Activated CD4-positive, alpha-beta memory T cell treated with anti-CD3 and anti-CD28 coated beads for 36 hours (primary cell): ENCODE data around the gene PRDM16. TPM values are rescaled to one million over a fixed set of nuclear protein-coding genes. Genes with fewer than 3 reads are reported as not detected.

ENCODE experiments used
- CTCF ChIA-PET: fragments of 350-600 bp; sonication (Branson Sonifier 250); formaldehyde crosslinking; loops from one replicate; lab custom pipeline; 2021; ENCODE audit warnings: antibody characterized with exemption, inconsistent platforms; lab: Charles Lee
- POLR2A ChIA-PET: fragments of 350-600 bp; sonication (Branson Sonifier 250); formaldehyde crosslinking; loops from one replicate; lab custom pipeline; 2021; ENCODE audit warnings: antibody characterized with exemption; lab: Charles Lee
- DNase-seq: peaks from one replicate; pipeline ENCODE4 v3.0.0-alpha.2; 2020
- H3K27ac Mint-ChIP-seq: one replicate; pipeline ENCODE4 v1.8.0; 2021; ENCODE audit warnings: mixed read lengths
- H3K27me3 Mint-ChIP-seq: one replicate; pipeline ENCODE4 v1.8.0; 2021; ENCODE audit warnings: mixed read lengths
- H3K36me3 Mint-ChIP-seq: one replicate; pipeline ENCODE4 v1.8.0; 2021; ENCODE audit warnings: mixed read lengths
- H3K4me1 Mint-ChIP-seq: one replicate; pipeline ENCODE4 v1.8.0; 2021; ENCODE audit warnings: low read depth, mixed read lengths
- H3K4me3 Mint-ChIP-seq: one replicate; pipeline ENCODE4 v1.8.0; 2021; ENCODE audit warnings: mild to moderate bottlenecking, mixed read lengths
- H3K9me3 Mint-ChIP-seq: one replicate; pipeline ENCODE4 v1.8.0; 2021; ENCODE audit warnings: mixed read lengths
- intact Hi-C: fragments of 100-400 bp; cut with micrococcal nuclease; formaldehyde crosslinking; loops from one replicate; pipeline ENCODE4 v1.15.1; 2023
- total RNA-seq, 2 experiments: library from RNA; stranded (reverse); gene quantifications; one replicate each; pipeline ENCODE4 v1.2.3, GENCODE V29; 2021

Gene PRDM16
- total RNA-seq, 2 experiments from 2014 or later, result not detected

DNA sequence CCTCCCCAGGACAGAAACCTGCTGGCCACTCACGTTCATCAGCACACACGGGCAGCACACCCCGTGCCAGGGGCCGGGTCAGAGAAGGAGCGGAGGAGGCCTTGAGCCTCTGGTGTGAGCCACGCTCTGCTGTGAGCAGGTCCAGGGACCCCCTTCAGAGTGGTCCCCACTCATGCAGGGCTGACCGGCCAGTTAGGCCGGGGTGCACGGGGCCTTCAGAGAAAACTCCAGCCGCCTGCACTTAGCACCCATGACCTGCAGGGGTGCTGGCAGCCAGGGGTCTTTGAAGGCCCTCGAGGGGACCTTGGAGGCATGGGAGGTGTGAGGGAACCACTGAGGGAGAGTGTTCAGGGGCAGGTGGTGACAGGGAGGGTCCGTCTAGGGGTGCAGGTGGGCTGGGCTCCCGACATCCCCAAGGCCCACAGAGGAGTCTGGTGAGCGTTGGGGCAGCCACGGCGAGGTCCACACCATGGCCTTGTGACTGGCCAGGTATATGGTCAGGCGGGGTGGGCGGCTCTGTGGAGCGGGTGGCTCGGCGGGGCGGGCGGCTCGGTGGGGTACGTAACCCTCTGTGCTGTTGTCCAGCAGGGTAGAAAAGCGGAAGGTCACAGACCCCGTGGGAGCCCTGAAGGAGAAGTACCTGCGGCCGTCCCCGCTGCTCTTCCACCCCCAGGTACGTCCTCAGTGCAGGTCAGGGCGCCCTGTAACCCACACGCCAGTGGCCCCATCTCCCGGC lies 345.1 kb downstream of the PRDM16 start:
- H3K4me3 Mint-ChIP-seq, result no peak overlapping the region
- H3K36me3 Mint-ChIP-seq, result no peaks in the 10 kb centered on the region
- H3K27me3 Mint-ChIP-seq, result peaks cover 3% of the 10 kb centered on the region
- DNase-seq, result no peak
- intact Hi-C loops, result no loop called here
- no peak overlapping the region for H3K27ac Mint-ChIP-seq
- ChIA-PET CTCF (no interaction called here), POLR2A (no interaction called here)
- H3K4me1 Mint-ChIP-seq, result no peaks in the 10 kb centered on the region
- peaks cover 5% of the 10 kb centered on the region for H3K9me3 Mint-ChIP-seq

DNA sequence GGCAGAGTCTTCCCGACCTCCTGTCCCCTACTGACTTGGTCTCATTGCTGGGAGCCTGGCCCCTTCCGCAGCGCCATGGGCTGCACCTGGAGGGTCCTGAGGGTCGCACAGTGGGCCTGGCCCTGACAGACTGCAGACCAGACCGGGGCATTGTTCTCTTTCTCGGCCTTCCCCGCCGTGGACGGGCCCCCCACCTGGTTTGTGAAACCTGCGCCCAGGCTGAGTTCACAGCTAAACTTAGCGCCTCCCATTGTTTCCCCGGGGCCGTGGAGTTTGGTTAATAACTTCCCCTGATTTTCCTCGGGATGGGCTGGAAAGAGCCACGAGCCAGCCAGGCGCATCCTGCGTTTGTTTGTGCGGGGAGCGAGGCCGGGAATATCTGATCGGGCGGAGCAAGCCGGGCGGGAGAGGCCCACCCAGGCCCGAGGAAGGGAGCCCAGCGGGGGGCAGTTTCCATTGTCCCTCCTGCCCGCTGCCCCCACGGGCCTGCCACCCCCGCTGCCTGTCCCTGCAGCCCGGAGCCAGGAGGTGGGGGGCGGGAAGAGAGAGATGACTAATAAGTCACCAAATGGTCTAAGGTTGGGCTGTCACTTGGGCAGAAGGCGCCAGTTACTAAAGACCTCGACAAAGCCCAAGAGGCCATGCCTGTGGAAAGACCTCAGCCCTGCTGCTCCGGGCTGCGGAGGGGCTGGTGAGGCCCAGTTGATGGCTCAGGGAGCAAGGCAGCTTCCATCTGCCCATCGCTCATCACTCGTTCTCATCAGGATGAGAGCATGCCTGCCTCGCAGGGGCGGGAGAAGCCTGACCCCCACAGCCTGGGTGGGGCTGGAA lies 346.5 kb downstream of the PRDM16 start:
- intact Hi-C loops, result no loop called here
- Mint-ChIP-seq H3K27me3 (peaks cover 5% of the 10 kb centered on the region), H3K27ac (no peak overlapping the region), H3K4me1 (no peaks in the 10 kb centered on the region), H3K9me3 (peaks cover 5% of the 10 kb centered on the region), H3K4me3 (no peak overlapping the region), H3K36me3 (no peaks in the 10 kb centered on the region)
- POLR2A ChIA-PET, result no interaction called here
- CTCF ChIA-PET, result no interaction called here
- no peak for DNase-seq

DNA sequence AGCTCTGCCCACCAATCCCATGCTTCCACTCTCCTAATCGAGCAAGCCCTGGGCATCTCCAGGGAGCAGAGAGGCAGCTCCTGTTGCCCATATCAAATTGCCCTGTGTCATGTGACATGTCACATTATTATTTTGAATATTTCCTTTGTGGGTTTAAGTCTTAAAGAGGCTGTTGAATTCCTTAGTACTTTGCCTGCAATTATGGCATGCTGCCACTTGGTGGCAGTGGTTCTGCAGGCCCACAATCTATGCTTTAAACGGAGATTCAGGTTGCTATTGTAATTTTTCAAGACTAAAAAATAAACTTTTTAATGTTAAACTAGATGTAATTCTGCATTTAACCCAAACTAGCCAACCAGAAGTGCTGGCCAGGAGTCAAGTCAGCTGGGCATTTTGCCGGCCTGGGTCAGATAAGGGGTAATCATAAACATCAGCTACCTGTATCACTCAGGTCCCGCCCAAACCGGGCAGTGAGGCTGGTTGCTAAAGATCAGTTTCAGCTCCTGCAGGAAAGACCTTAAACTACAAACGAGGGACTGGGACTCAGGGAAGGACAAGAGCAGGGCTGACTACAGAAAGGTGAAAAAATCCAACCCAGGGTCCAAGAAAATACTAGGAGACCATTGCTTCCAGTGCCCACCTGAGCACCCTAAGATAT lies 348.2 kb downstream of the PRDM16 start:
- H3K4me3 Mint-ChIP-seq, result no peak overlapping the region
- CTCF ChIA-PET, result interaction anchor here (0.7 to 2.0 kb wide), 3 partner anchors 11 to 74 kb away, joined by 3 to 4 read pairs (median 3); no protein-coding TSS in a partner anchor
- H3K27me3 Mint-ChIP-seq, result peaks cover 3% of the 10 kb centered on the region
- H3K36me3 Mint-ChIP-seq, result no peaks in the 10 kb centered on the region
- H3K27ac Mint-ChIP-seq, result no peak overlapping the region
- no peaks in the 10 kb centered on the region for H3K4me1 Mint-ChIP-seq
- intact Hi-C loops, result no loop called here
- H3K9me3 Mint-ChIP-seq, result peaks cover 5% of the 10 kb centered on the region
- DNase-seq, result no peak
- POLR2A ChIA-PET, result no interaction called here

DNA sequence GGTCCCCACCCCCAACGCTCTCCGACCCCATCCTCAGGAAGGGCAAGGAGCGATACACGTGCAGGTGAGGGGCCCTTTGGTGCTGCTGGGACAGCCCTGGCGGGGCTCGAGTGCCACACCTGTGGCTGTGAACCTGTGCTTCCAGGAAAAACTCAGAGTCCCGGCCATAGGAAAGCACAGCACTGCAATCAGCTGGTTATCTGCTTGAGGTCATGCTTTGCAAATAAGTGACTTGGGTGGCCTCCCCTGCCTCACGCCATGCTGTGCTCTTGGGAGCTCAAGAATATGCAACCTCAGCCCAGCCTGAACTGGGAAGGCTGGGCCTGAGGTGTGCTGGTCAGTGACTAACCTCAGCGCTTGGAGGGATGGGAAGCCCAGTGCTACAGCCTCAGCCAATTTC lies 348.9 kb downstream of the PRDM16 start:
- H3K27ac Mint-ChIP-seq, result no peak overlapping the region
- intact Hi-C loops, result no loop called here
- no peak overlapping the region for H3K4me3 Mint-ChIP-seq
- CTCF ChIA-PET, result interaction anchor here (0.8 to 2.0 kb wide), 2 partner anchors 10 to 14 kb away, joined by 3 to 4 read pairs; no protein-coding TSS in a partner anchor
- POLR2A ChIA-PET, result no interaction called here
- H3K4me1 Mint-ChIP-seq, result no peaks in the 10 kb centered on the region
- H3K27me3 Mint-ChIP-seq, result peaks cover 3% of the 10 kb centered on the region
- no peak for DNase-seq
- H3K36me3 Mint-ChIP-seq, result no peaks in the 10 kb centered on the region
- peaks cover 5% of the 10 kb centered on the region for H3K9me3 Mint-ChIP-seq

DNA sequence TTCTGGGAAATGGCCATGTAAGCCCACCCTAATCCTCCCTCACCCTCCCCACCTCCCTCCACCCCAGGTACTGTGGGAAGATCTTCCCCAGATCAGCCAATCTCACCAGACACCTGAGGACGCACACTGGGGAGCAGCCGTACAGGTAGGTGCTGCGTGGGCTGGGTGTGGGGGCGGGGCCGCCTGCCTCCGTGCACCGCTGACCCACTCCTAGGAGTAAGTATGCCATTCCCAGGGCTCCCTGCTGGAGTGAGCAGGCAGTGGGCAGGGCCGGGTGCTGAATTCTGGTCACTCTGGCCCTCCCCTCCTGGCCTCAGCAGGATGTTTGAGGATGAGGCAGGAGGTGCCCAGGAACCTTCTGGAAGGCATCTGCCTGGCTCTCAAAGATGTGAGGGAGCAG lies 349.6 kb downstream of the PRDM16 start:
- intact Hi-C loops, result no loop called here
- Mint-ChIP-seq H3K27ac (no peak overlapping the region), H3K27me3 (peaks cover 3% of the 10 kb centered on the region), H3K36me3 (no peaks in the 10 kb centered on the region), H3K4me3 (no peak overlapping the region), H3K4me1 (no peaks in the 10 kb centered on the region), H3K9me3 (peaks cover 5% of the 10 kb centered on the region)
- CTCF ChIA-PET, result interaction anchor here (2.0 kb wide), 1 partner anchor 9 kb away, joined by 4 read pairs; no protein-coding TSS in a partner anchor
- POLR2A ChIA-PET, result no interaction called here
- no peak for DNase-seq

DNA sequence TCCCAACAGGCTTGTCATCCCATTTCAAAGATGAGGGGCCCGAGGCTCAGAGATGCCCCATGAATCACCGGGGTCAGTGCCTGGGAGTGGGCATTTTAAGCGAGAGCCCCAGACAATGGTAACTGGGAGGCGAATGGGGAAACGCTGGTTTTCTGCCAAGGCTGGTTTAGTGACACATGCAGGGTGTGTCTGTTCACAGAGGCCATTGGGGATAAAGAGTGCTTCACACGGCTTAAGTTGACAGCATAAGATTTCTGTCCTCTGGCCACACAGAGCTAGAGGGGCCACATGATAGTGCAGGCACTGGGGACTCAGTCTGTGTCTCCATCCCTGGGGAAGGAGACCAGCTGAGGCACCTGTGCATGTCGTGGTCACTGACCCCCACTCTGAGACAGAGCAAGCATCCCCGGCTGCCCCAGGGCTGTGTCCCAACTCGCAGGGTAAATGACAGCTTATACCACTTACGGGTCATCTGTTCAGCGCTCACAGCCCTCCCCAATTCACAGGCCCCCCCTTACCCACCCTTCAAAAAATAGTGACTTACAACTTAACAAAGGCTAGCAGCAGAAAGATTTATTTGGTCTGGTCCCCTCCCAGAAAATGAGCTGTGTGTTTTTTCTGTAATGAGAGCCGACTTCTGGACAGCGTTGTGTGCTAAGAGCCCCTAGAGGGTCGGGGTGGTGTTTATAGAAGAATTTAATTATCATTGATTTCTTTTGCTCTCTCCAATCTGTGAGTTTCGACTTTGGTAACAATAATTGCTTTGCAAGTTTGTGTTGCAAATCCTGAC lies 350.6 kb downstream of the PRDM16 start:
- ChIA-PET CTCF (no interaction called here), POLR2A (interaction anchor here (0.6 kb wide), 1 partner anchor 31 kb away, joined by 4 read pairs; no protein-coding TSS in a partner anchor)
- no peak overlapping the region for H3K27ac Mint-ChIP-seq
- H3K9me3 Mint-ChIP-seq, result peaks cover 5% of the 10 kb centered on the region
- no peak overlapping the region for H3K4me3 Mint-ChIP-seq
- H3K4me1 Mint-ChIP-seq, result no peaks in the 10 kb centered on the region
- peaks cover 3% of the 10 kb centered on the region for H3K27me3 Mint-ChIP-seq
- no peaks in the 10 kb centered on the region for H3K36me3 Mint-ChIP-seq
- no peak for DNase-seq
- intact Hi-C loops, result no loop called here

DNA sequence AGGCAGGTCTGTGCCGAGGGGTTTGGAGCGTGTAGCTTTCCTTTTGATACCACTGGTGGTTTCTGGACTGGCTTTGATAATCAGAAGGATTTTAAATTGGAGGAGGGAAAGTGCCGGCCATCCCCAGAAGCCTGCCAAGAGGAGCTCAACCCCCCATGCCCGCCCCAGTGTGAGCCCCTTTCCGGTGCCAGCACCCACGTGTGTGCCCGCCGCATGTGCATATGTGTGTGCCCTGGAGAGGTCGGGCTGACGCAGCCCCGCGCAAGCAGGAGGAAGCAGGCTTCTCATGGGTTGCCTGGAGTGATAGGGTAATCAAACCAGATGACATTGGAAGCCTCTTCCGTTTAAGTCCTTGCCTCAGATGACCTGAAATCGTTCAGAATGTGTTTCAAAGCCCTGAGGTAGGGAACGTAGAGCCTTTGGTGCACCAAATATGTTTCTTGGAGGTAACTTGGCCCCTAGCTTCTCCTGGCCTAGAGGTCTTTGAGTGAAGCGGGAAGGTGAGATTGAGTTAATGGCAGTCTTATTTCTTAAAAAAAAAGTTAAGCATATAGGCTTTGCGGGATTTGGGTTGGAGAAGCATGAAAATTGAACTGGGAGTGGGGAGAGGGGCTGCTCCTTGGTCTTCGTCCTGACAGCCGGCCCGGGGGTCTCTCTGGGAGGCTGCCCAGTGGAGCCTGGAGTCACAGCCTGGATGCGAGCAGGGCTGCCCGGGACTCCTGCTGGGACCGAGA lies 351.4 kb downstream of the PRDM16 start:
- Mint-ChIP-seq H3K27ac (no peak overlapping the region), H3K4me3 (no peak overlapping the region), H3K9me3 (peaks cover 5% of the 10 kb centered on the region), H3K27me3 (peaks cover 1% of the 10 kb centered on the region), H3K4me1 (no peaks in the 10 kb centered on the region), H3K36me3 (no peaks in the 10 kb centered on the region)
- DNase-seq, result no peak
- ChIA-PET POLR2A (no interaction called here), CTCF (no interaction called here)
- intact Hi-C loops, result no loop called here

DNA sequence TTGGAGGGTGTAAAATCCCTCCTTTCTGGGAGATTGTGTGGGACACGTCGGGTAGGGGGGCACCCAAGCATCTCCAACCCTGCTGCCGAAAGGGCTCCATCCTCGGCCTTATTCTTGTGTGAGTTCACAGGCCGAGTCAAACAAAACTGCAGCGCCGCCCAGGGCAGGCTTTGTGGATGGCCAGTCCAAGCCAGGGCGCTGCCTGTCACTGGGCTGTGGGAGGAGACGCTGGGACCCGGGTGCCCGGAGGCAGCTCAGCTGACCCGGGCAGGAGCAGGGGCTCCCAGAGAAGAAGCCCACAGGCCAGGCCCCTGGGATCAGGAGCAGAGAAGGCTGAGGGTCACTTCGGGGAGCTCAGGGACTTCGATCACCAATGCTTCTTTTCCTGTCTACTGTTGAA lies 353.6 kb downstream of the PRDM16 start:
- POLR2A ChIA-PET, result no interaction called here
- DNase-seq, result no peak
- Mint-ChIP-seq H3K9me3 (no peaks in the 10 kb centered on the region), H3K27ac (no peak overlapping the region), H3K4me3 (no peak overlapping the region), H3K36me3 (no peaks in the 10 kb centered on the region), H3K4me1 (no peaks in the 10 kb centered on the region), H3K27me3 (peaks cover 1% of the 10 kb centered on the region)
- CTCF ChIA-PET, result no interaction called here
- intact Hi-C loops, result no loop called here

DNA sequence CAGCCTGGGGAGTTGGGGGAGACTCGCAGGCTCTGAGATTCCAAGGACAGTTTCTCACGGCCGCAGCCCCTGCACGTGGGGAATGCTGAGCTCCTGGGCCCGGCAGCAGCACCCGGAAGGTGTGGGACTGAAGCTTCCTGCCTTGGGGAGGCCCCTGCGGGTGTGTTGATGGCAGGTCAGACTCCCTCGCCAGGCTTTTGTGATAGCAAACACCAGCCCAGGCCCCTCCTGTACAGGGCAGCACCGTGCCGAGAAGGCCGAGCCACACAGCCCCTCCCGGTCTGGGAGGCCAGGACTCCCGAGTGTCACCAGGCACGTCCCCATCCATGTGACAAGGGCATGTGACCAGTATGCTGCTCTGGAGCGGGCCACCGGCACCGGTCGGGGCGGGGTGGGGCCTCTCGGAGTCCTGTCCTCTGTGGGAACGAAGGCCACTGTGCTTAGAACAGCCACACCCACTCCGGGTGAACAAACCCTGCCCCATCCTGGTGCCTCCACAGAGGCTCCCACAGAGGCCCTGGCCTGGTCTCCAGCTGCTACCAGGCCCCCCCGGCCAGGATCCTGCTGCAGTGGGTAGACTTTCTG lies 354.3 kb downstream of the PRDM16 start:
- H3K9me3 Mint-ChIP-seq, result no peaks in the 10 kb centered on the region
- POLR2A ChIA-PET, result no interaction called here
- H3K27me3 Mint-ChIP-seq, result peaks cover 1% of the 10 kb centered on the region
- intact Hi-C loops, result no loop called here
- no peak for DNase-seq
- CTCF ChIA-PET, result interaction anchor here (0.9 to 2.1 kb wide), 2 partner anchors 49 to 411 kb away, joined by 3 to 9 read pairs; no protein-coding TSS in a partner anchor
- no peaks in the 10 kb centered on the region for H3K36me3 Mint-ChIP-seq
- H3K4me1 Mint-ChIP-seq, result no peaks in the 10 kb centered on the region
- H3K4me3 Mint-ChIP-seq, result no peak overlapping the region
- H3K27ac Mint-ChIP-seq, result no peak overlapping the region

DNA sequence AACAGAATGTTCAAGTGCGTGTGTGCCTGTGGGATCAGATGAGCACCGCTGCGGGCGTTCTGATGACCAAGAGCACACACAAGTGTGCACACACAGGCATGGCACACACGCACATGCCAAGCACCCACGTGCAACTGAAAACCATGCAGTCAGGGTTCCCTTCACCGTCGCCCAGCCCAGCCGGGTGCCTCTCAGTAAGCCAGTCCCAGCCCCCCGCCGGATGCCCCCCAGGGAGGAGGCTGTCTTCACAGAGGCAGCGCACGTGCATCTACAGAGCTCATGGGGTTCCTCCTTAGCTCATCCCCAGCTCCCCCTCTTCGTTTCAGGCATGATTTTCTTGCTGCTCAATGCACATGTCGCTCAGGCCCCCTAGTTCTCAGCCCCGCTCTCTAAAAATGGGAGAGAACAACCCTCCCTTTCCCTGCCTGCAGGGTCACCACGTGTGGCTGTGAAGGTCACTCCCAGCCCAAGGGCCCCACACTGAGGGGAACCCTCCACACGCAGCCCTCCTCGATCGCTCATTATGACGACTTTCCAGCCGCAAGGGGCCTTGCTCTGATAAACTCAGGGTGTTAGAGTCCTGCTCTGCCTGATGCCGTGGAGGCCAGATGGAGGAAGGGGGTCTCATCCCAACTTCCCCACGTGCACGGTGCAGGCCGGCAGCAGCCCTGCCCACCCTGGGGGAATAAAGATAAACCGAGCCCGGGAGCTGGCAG lies 355.1 kb downstream of the PRDM16 start:
- H3K9me3 Mint-ChIP-seq, result no peaks in the 10 kb centered on the region
- no peak overlapping the region for H3K27ac Mint-ChIP-seq

More for the DNA sequence above, 355.1 kb downstream of the PRDM16 start:
- DNase-seq, result no peak
- POLR2A ChIA-PET, result no interaction called here
- no peaks in the 10 kb centered on the region for H3K4me1 Mint-ChIP-seq
- H3K27me3 Mint-ChIP-seq, result peaks cover 1% of the 10 kb centered on the region
- intact Hi-C loops, result no loop called here
- CTCF ChIA-PET, result interaction anchor here (0.9 to 2.1 kb wide), 2 partner anchors 48 to 412 kb away, joined by 3 to 9 read pairs; no protein-coding TSS in a partner anchor
- H3K36me3 Mint-ChIP-seq, result no peaks in the 10 kb centered on the region
- no peak overlapping the region for H3K4me3 Mint-ChIP-seq
